Measurements from ENCODE around the gene MYBPC3. TPM values are rescaled to one million over a fixed set of nuclear protein-coding genes. Genes with fewer than 3 reads are reported as not detected.

MYBPC3 gene
- total RNA-seq, 1 experiment from 2014 or later: not detected

GRCh38 chr11:47329431-47329986 is 23.0 kb downstream of the MYBPC3 start:
- H3K9me3 Mint-ChIP-seq (ENCODE audit: low read depth, unreplicated experiment): no peaks in the 10 kb centered on the region
- H3K36me3 Mint-ChIP-seq (ENCODE audit: insufficient read depth, unreplicated experiment): peaks cover 19% of the 10 kb centered on the region
- TF ChIP-seq CTCF (IDR thresholded peaks at IDR 0.05; ENCODE audit: unreplicated experiment): no peak
- H3K27ac Mint-ChIP-seq (ENCODE audit: unreplicated experiment): no peak overlapping the region
- no peak for DNase-seq
- intact Hi-C loops (cut with micrococcal nuclease; ENCODE audit: unreplicated experiment): no loop called here
- no peak overlapping the region for H3K4me3 Mint-ChIP-seq (ENCODE audit: low read depth, unreplicated experiment)
- BruUV-seq (replicated peaks): no TSS peak
- CTCF ChIA-PET: no interaction called here
- no peaks in the 10 kb centered on the region for H3K27me3 Mint-ChIP-seq (ENCODE audit: unreplicated experiment)
- H3K4me1 Mint-ChIP-seq (ENCODE audit: low read depth, unreplicated experiment): no peaks in the 10 kb centered on the region

- H3K4me3 Mint-ChIP-seq (ENCODE audit: low read depth, unreplicated experiment): no peak overlapping the region
- no peaks in the 10 kb centered on the region for H3K27me3 Mint-ChIP-seq (ENCODE audit: unreplicated experiment)
- no peak for TF ChIP-seq CTCF (IDR thresholded peaks at IDR 0.05; ENCODE audit: unreplicated experiment)
- intact Hi-C loops (cut with micrococcal nuclease; ENCODE audit: unreplicated experiment): no loop called here
- BruUV-seq (replicated peaks): no TSS peak
- H3K27ac Mint-ChIP-seq (ENCODE audit: unreplicated experiment): no peak overlapping the region
- peaks cover 19% of the 10 kb centered on the region for H3K36me3 Mint-ChIP-seq (ENCODE audit: insufficient read depth, unreplicated experiment)
- H3K9me3 Mint-ChIP-seq (ENCODE audit: low read depth, unreplicated experiment): no peaks in the 10 kb centered on the region
- no peak for DNase-seq
- H3K4me1 Mint-ChIP-seq (ENCODE audit: low read depth, unreplicated experiment): no peaks in the 10 kb centered on the region
- CTCF ChIA-PET: no interaction called here
These were observed 23.8 kb downstream of the MYBPC3 start for GRCh38 chr11:47328449-47329390.

- TF ChIP-seq CTCF (IDR thresholded peaks at IDR 0.05; ENCODE audit: unreplicated experiment): no peak
- CTCF ChIA-PET: no interaction called here
- Mint-ChIP-seq H3K9me3 (ENCODE audit: low read depth, unreplicated experiment) (no peaks in the 10 kb centered on the region), H3K36me3 (ENCODE audit: insufficient read depth, unreplicated experiment) (peaks cover 19% of the 10 kb centered on the region), H3K27ac (ENCODE audit: unreplicated experiment) (no peak overlapping the region), H3K4me1 (ENCODE audit: low read depth, unreplicated experiment) (no peaks in the 10 kb centered on the region), H3K27me3 (ENCODE audit: unreplicated experiment) (no peaks in the 10 kb centered on the region), H3K4me3 (ENCODE audit: low read depth, unreplicated experiment) (no peak overlapping the region)
- no TSS peak for BruUV-seq (replicated peaks)
- no peak for DNase-seq
- intact Hi-C loops (cut with micrococcal nuclease; ENCODE audit: unreplicated experiment): no loop called here
These were observed 24.6 kb downstream of the MYBPC3 start for GRCh38 chr11:47327949-47328348.

- H3K4me1 Mint-ChIP-seq (ENCODE audit: low read depth, unreplicated experiment): no peaks in the 10 kb centered on the region
- no peaks in the 10 kb centered on the region for H3K9me3 Mint-ChIP-seq (ENCODE audit: low read depth, unreplicated experiment)
- CTCF ChIA-PET: no interaction called here
- no peaks in the 10 kb centered on the region for H3K27me3 Mint-ChIP-seq (ENCODE audit: unreplicated experiment)
- H3K27ac Mint-ChIP-seq (ENCODE audit: unreplicated experiment): no peak overlapping the region
- BruUV-seq (replicated peaks): no TSS peak
- no peak overlapping the region for H3K4me3 Mint-ChIP-seq (ENCODE audit: low read depth, unreplicated experiment)
- no peak for DNase-seq
- H3K36me3 Mint-ChIP-seq (ENCODE audit: insufficient read depth, unreplicated experiment): peaks cover 19% of the 10 kb centered on the region
- intact Hi-C loops (cut with micrococcal nuclease; ENCODE audit: unreplicated experiment): no loop called here
- TF ChIP-seq CTCF (IDR thresholded peaks at IDR 0.05; ENCODE audit: unreplicated experiment): no peak
These were observed 25.5 kb downstream of the MYBPC3 start for GRCh38 chr11:47327025-47327424.

Measured in Calu3 (cell line).